GM21576 (cell line): ENCODE results near the gene SDF4.

Source experiments
- ATAC-seq: cut with Tn5 transposase; IDR thresholded peaks from one replicate; pipeline ENCODE4 v1.9.1; 2021; ENCODE audit warnings: mild to moderate bottlenecking, moderate library complexity; ENCODE audit not compliant: unreplicated experiment

The SDF4 gene

GRCh38 chr1:1242461-1243265 is 10.9 kb upstream of the SDF4 start:
- no peak for ATAC-seq

DNA sequence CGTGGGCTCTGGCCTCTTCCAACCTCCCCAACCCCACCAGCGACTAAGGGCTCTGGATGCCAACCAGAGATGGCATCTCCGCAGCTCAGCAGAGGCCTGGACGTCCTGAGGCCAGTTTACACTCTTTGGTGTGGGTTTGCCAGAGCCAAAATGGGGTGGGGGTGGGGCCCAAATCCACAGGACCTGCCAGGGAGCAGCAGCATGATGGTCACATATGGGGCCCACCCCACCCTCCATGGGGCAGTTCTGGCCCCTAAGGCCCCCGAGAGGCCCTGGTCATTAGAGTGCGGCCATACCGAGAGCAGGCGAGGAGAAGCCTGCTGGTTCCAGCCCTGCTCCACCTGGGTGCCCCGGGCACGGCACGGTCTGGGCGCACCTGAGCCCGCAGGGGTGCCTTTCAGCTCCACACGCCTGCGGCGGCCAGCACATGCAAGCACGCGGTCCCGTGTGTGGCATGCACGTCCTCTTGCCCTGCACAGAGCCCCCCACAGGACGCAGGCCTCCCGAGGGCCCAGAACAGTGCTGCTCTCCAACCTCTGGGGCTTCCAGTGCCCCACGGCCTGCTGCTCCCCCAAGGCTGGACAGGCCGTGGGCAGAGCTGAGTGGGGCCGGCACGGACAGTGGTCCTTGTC is 9.9 kb upstream of the SDF4 start:
- ATAC-seq: no peak

DNA sequence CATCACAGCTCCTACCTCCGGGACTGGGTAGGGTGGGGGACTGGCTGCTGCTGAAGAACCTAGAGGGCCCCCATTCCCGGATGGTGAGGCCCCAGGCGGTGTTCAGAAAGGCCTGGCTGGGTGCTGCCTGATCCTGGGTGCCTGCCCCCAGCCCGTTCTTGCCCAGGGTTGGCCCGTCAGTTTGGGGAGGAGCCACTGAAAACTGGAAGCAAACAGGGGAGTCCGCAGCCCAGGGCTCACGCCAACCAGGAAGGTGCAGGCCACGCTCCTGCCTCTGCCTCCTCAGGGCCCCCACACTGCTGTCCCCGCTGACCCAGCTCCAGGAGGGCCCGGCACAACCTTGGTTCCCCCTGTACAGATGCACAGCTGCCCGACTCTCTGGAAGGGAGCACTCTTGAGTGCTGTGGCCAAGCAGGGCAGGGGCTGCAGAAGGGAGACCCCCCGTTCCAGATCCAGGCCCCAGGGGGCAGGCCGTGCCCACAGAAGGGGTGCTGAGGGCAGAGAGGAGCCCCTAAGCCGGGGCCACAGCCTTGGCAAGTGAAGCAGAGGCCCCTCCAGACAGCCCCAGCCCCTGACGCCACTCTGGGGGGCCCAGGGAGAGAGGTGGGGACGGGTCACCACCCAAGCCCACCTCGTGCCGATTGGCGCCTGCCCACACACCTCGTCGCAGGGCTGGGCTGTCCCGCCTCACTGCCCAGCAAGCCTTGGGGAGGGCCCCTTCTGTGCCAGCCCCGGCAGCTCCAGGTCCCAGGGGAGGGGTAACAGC is 9.2 kb upstream of the SDF4 start:
- ATAC-seq: no peak

DNA sequence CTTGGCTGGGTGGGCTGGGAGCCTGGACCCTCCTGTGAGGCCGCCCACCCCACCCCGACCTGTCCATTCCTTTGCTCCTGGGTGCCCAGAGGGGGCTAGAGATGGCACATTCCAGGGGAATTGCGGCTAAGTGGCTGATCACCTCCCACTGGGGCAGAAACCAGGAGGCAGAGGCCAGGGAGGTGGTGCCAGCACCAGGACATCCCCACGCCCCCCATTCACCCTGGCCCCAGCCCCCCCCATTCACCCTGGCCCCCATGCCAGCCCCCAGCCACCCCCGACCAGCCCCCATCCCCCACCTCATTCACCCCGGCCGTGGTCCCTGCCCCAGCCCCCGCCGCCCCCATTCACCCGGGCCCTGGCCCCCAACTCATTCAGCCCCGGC is 8.5 kb upstream of the SDF4 start:
- no peak for ATAC-seq

- no peak for ATAC-seq
Observed at GRCh38 chr1:1239614-1240347, 8.0 kb upstream of the SDF4 start.

- no peak for ATAC-seq
Observed at GRCh38 chr1:1239227-1239613, 7.4 kb upstream of the SDF4 start.

DNA sequence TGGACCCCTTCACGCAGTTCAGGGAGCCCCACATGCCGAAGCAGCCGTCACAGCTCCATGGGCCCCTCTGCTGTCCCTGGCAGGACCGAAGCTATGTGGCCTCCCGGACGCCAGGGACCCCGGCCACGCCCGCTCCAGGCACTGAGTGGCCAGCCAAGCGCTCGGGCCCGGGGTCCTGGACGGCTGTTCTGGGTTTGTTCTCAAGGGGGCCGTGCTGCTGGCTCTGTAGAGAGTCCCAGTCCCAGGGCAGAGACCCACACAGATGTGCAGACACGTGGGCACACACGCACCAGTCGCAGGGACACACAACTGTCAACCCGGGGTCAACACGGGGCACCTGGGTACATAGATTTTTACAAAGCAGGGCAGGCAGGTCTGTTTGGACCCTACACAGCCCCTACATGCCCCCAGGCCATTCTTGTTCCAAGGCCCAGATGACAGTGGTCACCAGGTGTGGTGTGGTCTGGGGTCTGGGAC is 6.9 kb upstream of the SDF4 start:
- ATAC-seq: no peak

DNA sequence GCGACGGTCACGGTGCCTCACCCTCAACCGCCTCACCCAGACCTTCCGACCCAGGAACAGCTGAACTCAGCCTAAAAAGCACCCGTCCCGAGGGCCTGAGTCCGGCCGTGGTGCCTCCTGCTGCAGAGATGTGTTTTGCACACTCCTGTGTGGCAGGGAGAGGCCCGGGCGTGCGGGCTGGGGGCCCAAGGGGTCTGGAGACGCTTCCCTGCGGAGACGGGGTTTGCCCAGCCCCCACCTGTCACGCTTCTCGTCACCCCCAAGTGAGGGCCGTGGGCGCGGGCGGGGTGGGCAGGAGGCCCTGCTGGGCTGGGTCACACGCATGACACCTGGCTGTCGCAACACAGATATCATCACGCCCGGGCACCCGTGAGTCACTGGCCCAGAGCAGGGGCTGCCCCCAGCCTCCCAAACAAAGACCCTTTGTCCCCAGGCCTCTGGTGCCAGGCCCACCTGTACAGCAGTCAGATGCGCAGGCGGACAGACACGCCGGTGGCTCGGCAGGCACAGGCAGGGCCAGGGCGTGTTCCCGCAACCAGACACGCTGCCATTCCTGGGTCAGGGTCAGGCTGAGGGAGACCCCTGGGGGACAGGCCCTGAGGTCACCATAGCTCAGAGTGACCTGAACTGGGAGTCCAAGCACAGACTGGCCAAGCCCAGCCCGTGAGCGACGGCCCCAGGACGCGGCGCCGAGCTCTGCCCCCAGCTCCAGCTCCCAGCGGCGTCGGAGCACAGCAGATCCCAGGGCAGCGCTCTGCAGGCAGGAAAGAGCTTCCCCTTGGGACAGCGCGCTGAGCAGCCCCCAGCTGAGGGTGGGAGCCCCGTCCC is 6.3 kb upstream of the SDF4 start:
- ATAC-seq: no peak

GRCh38 chr1:1236945-1237873 is 5.4 kb upstream of the SDF4 start:
- ATAC-seq: no peak

GRCh38 chr1:1236176-1236763 is 4.5 kb upstream of the SDF4 start:
- ATAC-seq: no peak

DNA sequence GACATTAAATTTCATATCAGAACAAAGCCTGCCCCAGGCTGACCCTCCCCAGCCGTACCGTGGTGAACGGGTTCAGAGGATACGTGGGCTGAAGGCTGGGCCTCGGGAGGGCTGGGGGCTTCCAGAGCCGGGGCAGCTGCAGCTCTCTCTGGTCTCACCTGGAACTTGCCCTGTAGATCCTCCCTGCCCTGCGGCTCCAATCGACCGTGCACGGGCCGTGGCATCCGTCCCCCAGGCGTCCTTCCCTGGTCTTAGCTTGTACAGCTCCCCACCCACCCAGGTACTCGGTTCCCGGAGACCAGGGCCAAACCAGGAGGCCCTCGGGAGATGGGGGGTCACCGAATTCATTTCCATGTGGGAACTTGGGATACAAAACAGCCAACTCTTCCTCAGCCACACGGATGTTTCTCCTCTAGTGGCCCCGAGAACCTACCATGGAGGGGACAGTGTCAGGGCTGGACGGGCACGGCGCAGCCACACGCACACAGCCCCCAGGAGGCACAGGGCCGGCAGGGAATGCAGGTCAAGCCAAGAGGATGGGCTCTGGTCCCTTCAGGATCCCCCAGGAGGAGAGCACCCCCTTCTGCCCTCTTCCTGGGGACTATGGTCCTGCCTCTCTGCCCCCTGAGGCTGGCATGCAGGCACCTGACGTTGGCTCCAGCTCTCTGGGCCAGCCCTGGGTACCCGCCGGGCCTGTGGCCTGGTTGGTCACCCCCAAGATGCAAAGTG is 3.4 kb upstream of the SDF4 start:
- no peak for ATAC-seq

DNA sequence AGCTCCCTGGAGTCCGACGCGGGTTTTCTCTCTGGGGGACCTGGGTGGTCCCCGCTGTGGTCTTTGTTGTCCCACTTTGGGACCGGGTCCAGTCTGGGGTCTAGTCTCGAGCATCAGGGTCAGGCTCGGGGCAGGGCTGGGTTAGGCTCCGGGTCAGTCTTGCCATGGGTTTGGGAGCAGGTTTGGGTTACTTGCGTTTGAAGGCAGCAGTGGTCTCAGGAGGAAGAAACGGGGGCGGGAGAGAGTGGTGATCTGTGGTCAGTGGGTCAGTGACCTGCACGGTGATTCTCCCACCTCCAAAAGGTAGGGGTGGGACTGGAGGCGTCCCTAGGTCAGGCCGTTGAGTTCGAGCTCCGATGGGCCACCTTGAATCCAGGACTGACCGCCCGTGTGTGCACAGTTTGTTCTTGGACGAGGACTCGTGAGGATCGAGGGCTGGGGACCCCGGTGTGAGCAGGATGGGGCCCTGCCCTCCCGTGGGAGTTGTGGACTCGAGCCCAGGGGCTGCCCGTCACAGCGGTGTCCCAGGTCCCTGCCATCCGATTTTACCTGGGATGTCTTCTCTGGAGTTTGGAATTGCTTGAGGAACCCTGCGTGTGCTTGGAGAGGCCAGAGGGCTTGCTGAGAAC is 2.5 kb upstream of the SDF4 start:
- no peak for ATAC-seq

GRCh38 chr1:1233567-1233892 is 1.7 kb upstream of the SDF4 start:
- no peak for ATAC-seq

DNA sequence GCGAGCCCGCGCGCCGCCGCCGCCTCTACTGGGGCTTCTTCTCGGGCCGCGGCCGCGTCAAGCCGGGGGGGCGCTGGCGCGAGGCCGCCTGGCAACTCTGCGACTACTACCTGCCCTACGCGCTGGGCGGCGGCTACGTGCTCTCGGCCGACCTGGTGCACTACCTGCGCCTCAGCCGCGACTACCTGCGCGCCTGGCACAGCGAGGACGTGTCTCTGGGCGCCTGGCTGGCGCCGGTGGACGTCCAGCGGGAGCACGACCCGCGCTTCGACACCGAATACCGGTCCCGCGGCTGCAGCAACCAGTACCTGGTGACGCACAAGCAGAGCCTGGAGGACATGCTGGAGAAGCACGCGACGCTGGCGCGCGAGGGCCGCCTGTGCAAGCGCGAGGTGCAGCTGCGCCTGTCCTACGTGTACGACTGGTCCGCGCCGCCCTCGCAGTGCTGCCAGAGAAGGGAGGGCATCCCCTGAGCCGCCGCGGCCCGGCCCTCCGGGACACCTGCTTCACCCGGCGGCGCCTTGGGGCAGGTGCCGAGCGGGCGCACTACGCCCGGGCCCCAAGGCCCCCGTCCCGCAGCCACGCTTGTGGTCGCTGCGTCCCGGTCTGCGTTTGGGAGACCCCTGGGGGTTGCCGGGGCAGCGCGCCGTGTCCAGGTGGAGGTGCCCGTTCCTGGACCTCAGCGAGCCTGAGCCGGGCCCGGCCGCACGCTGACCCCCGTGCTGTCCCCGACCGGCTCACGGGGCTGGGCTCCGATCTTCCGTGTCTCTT is 1.2 kb upstream of the SDF4 start:
- no peak for ATAC-seq

GRCh38 chr1:1232208-1232795 is 501 bp upstream of the SDF4 start, which contains the start of gene B3GALT6:
Gene B3GALT6, plus strand, starts transcription at chr1:1232237. Its CDS starts 42 bp downstream, at chr1:1232279.
- ATAC-seq: no peak

GRCh38 chr1:1230656-1231399 is 973 bp downstream of the SDF4 start:
- ATAC-seq: no peak
